Measurements from ENCODE around the gene IL1RAPL2. TPM values are rescaled to one million over a fixed set of nuclear protein-coding genes. Genes with fewer than 3 reads are reported as not detected.

IL1RAPL2 gene
- polyA plus RNA-seq, 2 of the 4 experiments (the other 2 are of a cell fraction), result not detected

DNA sequence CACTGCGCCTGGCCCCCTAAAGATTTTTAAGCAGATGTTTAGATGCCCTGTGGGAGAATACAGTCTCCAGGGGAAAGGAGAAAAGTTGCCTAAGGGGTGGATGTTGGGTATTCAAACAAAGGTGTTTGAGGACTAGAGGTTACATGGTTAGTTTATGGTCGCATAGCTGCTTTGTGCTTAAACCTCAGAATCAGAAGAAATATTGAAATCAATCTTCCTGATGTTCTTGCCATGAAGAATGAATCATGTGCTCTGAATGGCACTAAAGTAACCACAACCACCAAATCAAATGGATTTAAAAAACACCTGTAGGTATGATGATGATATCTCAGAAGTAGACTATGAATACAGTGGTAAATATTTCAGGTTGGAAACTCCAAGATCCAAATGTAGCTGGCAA is 697.2 kb downstream of the IL1RAPL2 start:
- 0% methylated on average over 2 of the region's 2 CpGs for WGBS (ENCODE audit: missing lambda C conversion rate)
- TF ChIP-seq MAZ (IDR thresholded peaks at IDR 0.05; ENCODE audit: borderline replicate concordance, low read depth, low read length) (no peak), SREBF2 (IDR thresholded peaks at IDR 0.05) (no peak), EHF (CRISPR knock-in tag; IDR thresholded peaks at IDR 0.05) (no peak), PHF8 (IDR thresholded peaks at IDR 0.05; ENCODE audit: borderline replicate concordance, low read depth) (no peak), KDM1A (IDR thresholded peaks at IDR 0.05; ENCODE audit: low read depth) (no peak), CHD2 (IDR thresholded peaks at IDR 0.05; ENCODE audit: low read length, partially characterized antibody) (no peak), EHMT2 (IDR thresholded peaks at IDR 0.05; ENCODE audit: low read depth) (no peak), KDM5A (IDR thresholded peaks at IDR 0.05) (no peak), FOSL2 (IDR thresholded peaks at IDR 0.05) (no peak), FOSL2 (CRISPR knock-in tag; IDR thresholded peaks at IDR 0.05) (no peak), HOXB13 (CRISPR knock-in tag; IDR thresholded peaks at IDR 0.05; ENCODE audit: low read depth) (no peak), FOXS1 (CRISPR knock-in tag; IDR thresholded peaks at IDR 0.05) (no peak), BHLHE40 (IDR thresholded peaks at IDR 0.05; ENCODE audit: low read depth, low read length) (no peak), NFE2L2 (conservative IDR thresholded peaks at IDR 0.05; ENCODE audit: low read length) (no peak)
- TF ChIP-seq, protein P1, sequence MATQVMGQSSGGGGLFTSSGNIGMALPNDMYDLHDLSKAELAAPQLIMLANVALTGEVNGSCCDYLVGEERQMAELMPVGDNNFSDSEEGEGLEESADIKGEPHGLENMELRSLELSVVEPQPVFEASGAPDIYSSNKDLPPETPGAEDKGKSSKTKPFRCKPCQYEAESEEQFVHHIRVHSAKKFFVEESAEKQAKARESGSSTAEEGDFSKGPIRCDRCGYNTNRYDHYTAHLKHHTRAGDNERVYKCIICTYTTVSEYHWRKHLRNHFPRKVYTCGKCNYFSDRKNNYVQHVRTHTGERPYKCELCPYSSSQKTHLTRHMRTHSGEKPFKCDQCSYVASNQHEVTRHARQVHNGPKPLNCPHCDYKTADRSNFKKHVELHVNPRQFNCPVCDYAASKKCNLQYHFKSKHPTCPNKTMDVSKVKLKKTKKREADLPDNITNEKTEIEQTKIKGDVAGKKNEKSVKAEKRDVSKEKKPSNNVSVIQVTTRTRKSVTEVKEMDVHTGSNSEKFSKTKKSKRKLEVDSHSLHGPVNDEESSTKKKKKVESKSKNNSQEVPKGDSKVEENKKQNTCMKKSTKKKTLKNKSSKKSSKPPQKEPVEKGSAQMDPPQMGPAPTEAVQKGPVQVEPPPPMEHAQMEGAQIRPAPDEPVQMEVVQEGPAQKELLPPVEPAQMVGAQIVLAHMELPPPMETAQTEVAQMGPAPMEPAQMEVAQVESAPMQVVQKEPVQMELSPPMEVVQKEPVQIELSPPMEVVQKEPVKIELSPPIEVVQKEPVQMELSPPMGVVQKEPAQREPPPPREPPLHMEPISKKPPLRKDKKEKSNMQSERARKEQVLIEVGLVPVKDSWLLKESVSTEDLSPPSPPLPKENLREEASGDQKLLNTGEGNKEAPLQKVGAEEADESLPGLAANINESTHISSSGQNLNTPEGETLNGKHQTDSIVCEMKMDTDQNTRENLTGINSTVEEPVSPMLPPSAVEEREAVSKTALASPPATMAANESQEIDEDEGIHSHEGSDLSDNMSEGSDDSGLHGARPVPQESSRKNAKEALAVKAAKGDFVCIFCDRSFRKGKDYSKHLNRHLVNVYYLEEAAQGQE (IDR thresholded peaks at IDR 0.05), result no peak
- TF ChIP-seq, protein P2, sequence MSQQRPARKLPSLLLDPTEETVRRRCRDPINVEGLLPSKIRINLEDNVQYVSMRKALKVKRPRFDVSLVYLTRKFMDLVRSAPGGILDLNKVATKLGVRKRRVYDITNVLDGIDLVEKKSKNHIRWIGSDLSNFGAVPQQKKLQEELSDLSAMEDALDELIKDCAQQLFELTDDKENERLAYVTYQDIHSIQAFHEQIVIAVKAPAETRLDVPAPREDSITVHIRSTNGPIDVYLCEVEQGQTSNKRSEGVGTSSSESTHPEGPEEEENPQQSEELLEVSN (IDR thresholded peaks at IDR 0.05; ENCODE audit: borderline replicate concordance, low read depth), result no peak
- TF ChIP-seq, protein P3, sequence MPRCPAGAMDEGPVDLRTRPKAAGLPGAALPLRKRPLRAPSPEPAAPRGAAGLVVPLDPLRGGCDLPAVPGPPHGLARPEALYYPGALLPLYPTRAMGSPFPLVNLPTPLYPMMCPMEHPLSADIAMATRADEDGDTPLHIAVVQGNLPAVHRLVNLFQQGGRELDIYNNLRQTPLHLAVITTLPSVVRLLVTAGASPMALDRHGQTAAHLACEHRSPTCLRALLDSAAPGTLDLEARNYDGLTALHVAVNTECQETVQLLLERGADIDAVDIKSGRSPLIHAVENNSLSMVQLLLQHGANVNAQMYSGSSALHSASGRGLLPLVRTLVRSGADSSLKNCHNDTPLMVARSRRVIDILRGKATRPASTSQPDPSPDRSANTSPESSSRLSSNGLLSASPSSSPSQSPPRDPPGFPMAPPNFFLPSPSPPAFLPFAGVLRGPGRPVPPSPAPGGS (IDR thresholded peaks at IDR 0.05), result no peak
- TF ChIP-seq, protein P4, sequence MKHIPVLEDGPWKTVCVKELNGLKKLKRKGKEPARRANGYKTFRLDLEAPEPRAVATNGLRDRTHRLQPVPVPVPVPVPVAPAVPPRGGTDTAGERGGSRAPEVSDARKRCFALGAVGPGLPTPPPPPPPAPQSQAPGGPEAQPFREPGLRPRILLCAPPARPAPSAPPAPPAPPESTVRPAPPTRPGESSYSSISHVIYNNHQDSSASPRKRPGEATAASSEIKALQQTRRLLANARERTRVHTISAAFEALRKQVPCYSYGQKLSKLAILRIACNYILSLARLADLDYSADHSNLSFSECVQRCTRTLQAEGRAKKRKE (CRISPR knock-in tag; IDR thresholded peaks at IDR 0.05; ENCODE audit: low read depth), result no peak
- DNase-seq (ENCODE audit: low read depth in 1 of 2, low spot score in 1 of 2), result no peak

DNA sequence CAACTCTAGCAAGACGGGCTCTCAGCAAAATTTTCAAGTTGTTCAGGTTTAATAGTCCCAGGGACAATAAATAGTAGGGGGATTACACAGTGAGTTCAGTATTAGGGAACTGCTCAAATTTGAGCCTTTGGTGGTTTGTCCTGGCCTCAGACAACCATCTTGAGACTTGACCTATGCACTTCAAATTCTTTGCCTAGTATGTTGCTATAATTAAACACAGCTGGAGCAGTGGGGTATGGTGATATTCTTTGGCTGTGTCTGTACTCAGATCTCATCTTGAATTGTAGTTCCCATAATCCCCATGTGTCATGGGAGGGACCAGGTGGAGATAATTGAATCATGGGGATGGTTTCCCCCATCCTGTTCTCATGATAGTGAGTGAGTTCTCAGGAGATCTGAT is 697.8 kb downstream of the IL1RAPL2 start:
- ATAC-seq (no peak), DNase-seq (ENCODE audit: low read depth in 1 of 2, low spot score in 1 of 2) (no peak), FAIRE-seq (no peak)
- 0% methylated on average over 1 of the region's 1 CpG for WGBS (ENCODE audit: missing lambda C conversion rate)
- POLR2A ChIA-PET, result no interaction called here
- Histone ChIP-seq H3K4me3 (no peak overlapping the region), H3K9me3 (no peaks in the 10 kb centered on the region), H3K4me2 (no peak overlapping the region), H3K4me1 (no peaks in the 10 kb centered on the region), H3K27ac (no peak overlapping the region)
- TF ChIP-seq, protein P5, sequence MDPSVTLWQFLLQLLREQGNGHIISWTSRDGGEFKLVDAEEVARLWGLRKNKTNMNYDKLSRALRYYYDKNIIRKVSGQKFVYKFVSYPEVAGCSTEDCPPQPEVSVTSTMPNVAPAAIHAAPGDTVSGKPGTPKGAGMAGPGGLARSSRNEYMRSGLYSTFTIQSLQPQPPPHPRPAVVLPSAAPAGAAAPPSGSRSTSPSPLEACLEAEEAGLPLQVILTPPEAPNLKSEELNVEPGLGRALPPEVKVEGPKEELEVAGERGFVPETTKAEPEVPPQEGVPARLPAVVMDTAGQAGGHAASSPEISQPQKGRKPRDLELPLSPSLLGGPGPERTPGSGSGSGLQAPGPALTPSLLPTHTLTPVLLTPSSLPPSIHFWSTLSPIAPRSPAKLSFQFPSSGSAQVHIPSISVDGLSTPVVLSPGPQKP (IDR thresholded peaks at IDR 0.05; ENCODE audit: low read depth, low read length), result no peak
- TF ChIP-seq MAFK (IDR thresholded peaks at IDR 0.05; ENCODE audit: partially characterized antibody), result no peak
- TF ChIP-seq RARB (CRISPR knock-in tag; IDR thresholded peaks at IDR 0.05), result no peak
- no peak for TF ChIP-seq EHF (CRISPR knock-in tag; IDR thresholded peaks at IDR 0.05)
- TF ChIP-seq, protein P6, sequence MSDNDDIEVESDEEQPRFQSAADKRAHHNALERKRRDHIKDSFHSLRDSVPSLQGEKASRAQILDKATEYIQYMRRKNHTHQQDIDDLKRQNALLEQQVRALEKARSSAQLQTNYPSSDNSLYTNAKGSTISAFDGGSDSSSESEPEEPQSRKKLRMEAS (IDR thresholded peaks at IDR 0.05), result no peak
- no peak for TF ChIP-seq ESRRA (IDR thresholded peaks at IDR 0.05; ENCODE audit: borderline replicate concordance, low read length)
- TF ChIP-seq, protein P7, sequence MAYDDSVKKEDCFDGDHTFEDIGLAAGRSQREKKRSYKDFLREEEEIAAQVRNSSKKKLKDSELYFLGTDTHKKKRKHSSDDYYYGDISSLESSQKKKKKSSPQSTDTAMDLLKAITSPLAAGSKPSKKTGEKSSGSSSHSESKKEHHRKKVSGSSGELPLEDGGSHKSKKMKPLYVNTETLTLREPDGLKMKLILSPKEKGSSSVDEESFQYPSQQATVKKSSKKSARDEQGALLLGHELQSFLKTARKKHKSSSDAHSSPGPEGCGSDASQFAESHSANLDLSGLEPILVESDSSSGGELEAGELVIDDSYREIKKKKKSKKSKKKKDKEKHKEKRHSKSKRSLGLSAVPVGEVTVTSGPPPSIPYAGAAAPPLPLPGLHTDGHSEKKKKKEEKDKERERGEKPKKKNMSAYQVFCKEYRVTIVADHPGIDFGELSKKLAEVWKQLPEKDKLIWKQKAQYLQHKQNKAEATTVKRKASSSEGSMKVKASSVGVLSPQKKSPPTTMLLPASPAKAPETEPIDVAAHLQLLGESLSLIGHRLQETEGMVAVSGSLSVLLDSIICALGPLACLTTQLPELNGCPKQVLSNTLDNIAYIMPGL (CRISPR knock-in tag; IDR thresholded peaks at IDR 0.05; ENCODE audit: borderline replicate concordance), result no peak
- no peak for TF ChIP-seq NPAS2 (CRISPR knock-in tag; IDR thresholded peaks at IDR 0.05; ENCODE audit: borderline replicate concordance)
- TF ChIP-seq RCOR1 (IDR thresholded peaks at IDR 0.05; ENCODE audit: low read depth, low read length), result no peak
- no peak for TF ChIP-seq HOXB5 (CRISPR knock-in tag; IDR thresholded peaks at IDR 0.05)
- no peak for TF ChIP-seq RFX5 (IDR thresholded peaks at IDR 0.05)
- CTCF ChIA-PET, result no interaction called here

More for the DNA sequence above, 697.2 kb downstream of the IL1RAPL2 start:
- no peaks in the 10 kb centered on the region for H3K9me3 ChIP-seq
- no peak for FAIRE-seq
- H3K4me1 ChIP-seq, result no peaks in the 10 kb centered on the region
- ChIA-PET CTCF (no interaction called here), POLR2A (no interaction called here)
- ATAC-seq, result no peak
- H3K4me2 ChIP-seq, result no peak overlapping the region
- H3K27ac ChIP-seq, result no peak overlapping the region
- no peak overlapping the region for H3K4me3 ChIP-seq
